IMR-90 (cell line): Measurements from ENCODE around the gene HAGHL. TPM values are rescaled to one million over a fixed set of nuclear protein-coding genes. Genes with fewer than 3 reads are reported as not detected.

Experiments used
- ATAC-seq: fragments of 200-7000 bp; cut with Tn5 transposase; 2 replicates; pipeline ENCODE4 v1.9.1; 2020; ENCODE audit warnings: low read depth, mild to moderate bottlenecking, moderate library complexity
- BruUV-seq: library from RNA; stranded (reverse); fragments of 400-500 nt; replicated peaks from 2 replicates; lab custom pipeline; 2021; lab: Mats Ljungman, UMichigan
- CTCF ChIA-PET: fragments of 300-600 bp; formaldehyde crosslinking; extraction: SDS; loops from one replicate; lab custom pipeline; 2021; ENCODE audit warnings: antibody characterized with exemption; lab: Yijun Ruan, JAX
- POLR2A ChIA-PET: fragments of 300-600 bp; sonication (Branson Sonifier 250); formaldehyde crosslinking; loops from one replicate; lab custom pipeline; 2022; ENCODE audit warnings: antibody characterized with exemption; ENCODE audit not compliant: unreplicated experiment; lab: Charles Lee
- DNase-seq: peaks from one replicate; pipeline ENCODE4 v3.0.0; 2013
- H2AFZ ChIP-seq: replicated peaks from 2 replicates; pipeline ENCODE3; 2013; ENCODE audit warnings: low read length, mild to moderate bottlenecking; ENCODE audit not compliant: poor library complexity
- H2AK5ac ChIP-seq: 2 replicates; pipeline ENCODE4 v1.6.1; 2013; ENCODE audit warnings: low read depth, low read length, inconsistent platforms
- H2AK9ac ChIP-seq: replicated peaks from 2 replicates; pipeline ENCODE3; 2013; ENCODE audit warnings: mild to moderate bottlenecking, low read depth, low read length, moderate library complexity; ENCODE audit not compliant: poor library complexity
- H2BK120ac ChIP-seq: 2 replicates; pipeline ENCODE4 v1.6.1; 2013; ENCODE audit warnings: low read depth, low read length, inconsistent platforms
- H2BK15ac ChIP-seq: 3 replicates; pipeline ENCODE4 v1.6.1; 2013; ENCODE audit warnings: low read depth, low read length, inconsistent platforms
- H2BK20ac ChIP-seq: 2 replicates; pipeline ENCODE4 v1.6.1; 2013; ENCODE audit warnings: low read depth, mild to moderate bottlenecking, inconsistent platforms, low read length, moderate library complexity
- H2BK5ac ChIP-seq: 2 replicates; pipeline ENCODE4 v1.6.1; 2013; ENCODE audit warnings: mild to moderate bottlenecking, low read depth, low read length, inconsistent platforms; ENCODE audit not compliant: poor library complexity, severe bottlenecking
- H3K14ac ChIP-seq: replicated peaks from 2 replicates; pipeline ENCODE4 v1.6.1; 2013; ENCODE audit warnings: low read depth, low read length, inconsistent platforms
- H3K18ac ChIP-seq: 2 replicates; pipeline ENCODE4 v1.6.1; 2013; ENCODE audit warnings: low read depth, low read length, control low read depth
- H3K23ac ChIP-seq: 2 replicates; pipeline ENCODE4 v1.6.1; 2013; ENCODE audit warnings: low read depth, low read length, inconsistent platforms
- H3K27ac ChIP-seq: 2 replicates; pipeline ENCODE4 v1.5.1; 2013; ENCODE audit warnings: mild to moderate bottlenecking, control low read depth, low read length; ENCODE audit not compliant: insufficient read depth
- H3K27me3 ChIP-seq: 2 replicates; pipeline ENCODE4 v1.6.1; 2013; ENCODE audit warnings: low read length; ENCODE audit not compliant: control insufficient read depth, insufficient read depth
- H3K36me3 ChIP-seq: 2 replicates; pipeline ENCODE4 v1.6.1; 2013; ENCODE audit warnings: low read length, mixed read lengths; ENCODE audit not compliant: control insufficient read depth, insufficient read depth
- H3K4ac ChIP-seq: 2 replicates; pipeline ENCODE4 v1.6.1; 2013; ENCODE audit warnings: low read depth, low read length, inconsistent platforms
- H3K4me1 ChIP-seq: 2 replicates; pipeline ENCODE4 v1.6.1; 2013; ENCODE audit warnings: low read length, mixed read lengths; ENCODE audit not compliant: control insufficient read depth, insufficient read depth
- H3K4me2 ChIP-seq: 2 replicates; pipeline ENCODE4 v1.6.1; 2013; ENCODE audit warnings: low read depth, mild to moderate bottlenecking, control low read depth, low read length, moderate library complexity
- H3K4me3 ChIP-seq: 2 replicates; pipeline ENCODE4 v1.5.1; 2013; ENCODE audit warnings: low read depth, mild to moderate bottlenecking, control low read depth, low read length, moderate library complexity; ENCODE audit not compliant: insufficient read depth
- H3K56ac ChIP-seq: 2 replicates; pipeline ENCODE4 v1.6.1; 2013; ENCODE audit warnings: low read length, inconsistent platforms; ENCODE audit not compliant: insufficient read depth; ENCODE audit errors: extremely low read depth
- H3K79me1 ChIP-seq, 2 experiments: 2 replicates each; pipeline ENCODE4 v1.6.1; 2013; ENCODE audit warnings: low read length in 2 of 2, inconsistent platforms in 1 of 2, low read depth in 1 of 2
- H3K9ac ChIP-seq: 2 replicates; pipeline ENCODE4 v1.6.1; 2013; ENCODE audit warnings: low read depth, low read length, control low read depth
- H3K9me1 ChIP-seq: 2 replicates; pipeline ENCODE4 v1.6.1; 2013; ENCODE audit warnings: low read length, inconsistent platforms; ENCODE audit not compliant: insufficient read depth
- H3K9me3 ChIP-seq: 2 replicates; pipeline ENCODE4 v1.6.1; 2013; ENCODE audit warnings: low read length; ENCODE audit not compliant: control insufficient read depth, insufficient read depth
- H4K20me1 ChIP-seq: 2 replicates; pipeline ENCODE4 v1.6.1; 2013; ENCODE audit warnings: low read length, inconsistent platforms; ENCODE audit not compliant: insufficient read depth
- H4K5ac ChIP-seq: 2 replicates; pipeline ENCODE4 v1.6.1; 2013; ENCODE audit warnings: mild to moderate bottlenecking, low read depth, low read length, control low read depth
- H4K8ac ChIP-seq, 2 experiments: 2 replicates each; pipeline ENCODE4 v1.6.1; 2013; ENCODE audit warnings: low read depth in 2 of 2, low read length in 2 of 2, control low read depth in 1 of 2, inconsistent platforms in 1 of 2
- H4K91ac ChIP-seq: 2 replicates; pipeline ENCODE4 v1.6.1; 2013; ENCODE audit warnings: low read depth, low read length, inconsistent platforms; ENCODE audit not compliant: insufficient read depth
- BHLHE40 ChIP-seq: fragments of 150-350 bp; IDR thresholded peaks from 2 replicates; pipeline ENCODE4 v1.6.1; 2016; ENCODE audit warnings: mild to moderate bottlenecking, low read depth, low read length
- CTCF ChIP-seq: conservative IDR thresholded peaks from 2 replicates; pipeline ENCODE4 v1.5.1; 2012; ENCODE audit warnings: mild to moderate bottlenecking, low read depth, low read length, improper control_type of control experiment
- FOS ChIP-seq: fragments of 150-350 bp; IDR thresholded peaks from 2 replicates; pipeline ENCODE4 v1.6.1; 2016; ENCODE audit warnings: low read depth, low read length
- MAFK ChIP-seq: IDR thresholded peaks from 2 replicates; pipeline ENCODE4 v1.6.1; 2012; ENCODE audit warnings: low read depth, low read length, improper control_type of control experiment
- MAZ ChIP-seq: IDR thresholded peaks from 2 replicates; pipeline ENCODE4 v1.6.1; 2012; ENCODE audit warnings: low read depth, mild to moderate bottlenecking, low read length, improper control_type of control experiment, moderate library complexity, borderline replicate concordance
- MXI1 ChIP-seq: IDR thresholded peaks from 2 replicates; pipeline ENCODE4 v1.6.1; 2012; ENCODE audit warnings: low read depth, mild to moderate bottlenecking, low read length, moderate library complexity, borderline replicate concordance
- POLR2A ChIP-seq: IDR thresholded peaks from 2 replicates; pipeline ENCODE4 v1.6.1; 2012; ENCODE audit warnings: mild to moderate bottlenecking, low read depth, low read length
- RAD21 ChIP-seq: IDR thresholded peaks from 2 replicates; pipeline ENCODE4 v1.6.1; 2012; ENCODE audit warnings: low read length, improper control_type of control experiment
- RCOR1 ChIP-seq: IDR thresholded peaks from 2 replicates; pipeline ENCODE4 v1.6.1; 2012; ENCODE audit warnings: mild to moderate bottlenecking, low read length, improper control_type of control experiment; ENCODE audit not compliant: insufficient replicate concordance
- RFX5 ChIP-seq: IDR thresholded peaks from 2 replicates; pipeline ENCODE4 v1.8.0; 2012; ENCODE audit warnings: low read depth, mild to moderate bottlenecking, low read length, moderate library complexity
- SMC3 ChIP-seq: fragments of 150-350 bp; IDR thresholded peaks from 2 replicates; pipeline ENCODE4 v1.6.1; 2016; ENCODE audit warnings: low read depth, mild to moderate bottlenecking, antibody characterized with exemption, low read length, moderate library complexity
- USF2 ChIP-seq: fragments of 150-350 bp; IDR thresholded peaks from 2 replicates; pipeline ENCODE4 v1.6.1; 2017; ENCODE audit warnings: mild to moderate bottlenecking, antibody characterized with exemption, low read length, low read depth
- WGBS, 2 experiments: methylation state at CpG; one replicate each; pipeline versions ENCODE4 v1.1.5 to v1.1.7; 2013; ENCODE audit warnings: missing lambda C conversion rate in 2 of 2; ENCODE audit not compliant: insufficient read length in 1 of 2; ENCODE audit errors: extremely low coverage in 2 of 2; 5-methylcytosine and 5-hydroxymethylcytosine counted together
- dilution Hi-C: fragments of 300-500 bp; cut with HindIII; formaldehyde crosslinking; loops from one replicate; pipeline ENCODE4 v1.14.3; 2018; ENCODE audit warnings: low sequenced_read_pairs; ENCODE audit not compliant: unreplicated experiment
- in situ Hi-C: fragments of 300-500 bp; cut with MboI; formaldehyde crosslinking; loops from 3 replicates; pipeline ENCODE4 v1.14.3; 2019; ENCODE audit warnings: low sequenced_read_pairs, inconsistent platforms, mixed read lengths
- intact Hi-C: fragments of 100-400 bp; cut with micrococcal nuclease; formaldehyde crosslinking; loops from 2 replicates; pipeline ENCODE4 v1.10.0; 2022
- polyA plus RNA-seq, 3 experiments: library from polyadenylated mRNA; depleted of rRNA; stranded (reverse); fragments of >200 nt; gene quantifications; 2 replicates each; pipeline ENCODE4 v1.2.3, GENCODE V29; 2012; ENCODE audit warnings: low replicate concordance in 1 of 3
- total RNA-seq: library from RNA; depleted of rRNA; stranded (reverse); fragments of >200 nt; gene quantifications from 2 replicates; pipeline ENCODE4 v1.2.3, GENCODE V29; 2012

HAGHL gene
- total and polyA plus RNA-seq, 2 of the 4 experiments (the other 2 are of a cell fraction) = 3.0 to 12.5 TPM

GRCh38 chr16:763369-764183, 36.7 kb downstream of the HAGHL start (continued):
- no peak for TF ChIP-seq BHLHE40

GRCh38 chr16:764184-764750, 37.4 kb downstream of the HAGHL start:
- H3K27ac ChIP-seq = no peak overlapping the region
- H3K23ac ChIP-seq = no peak overlapping the region
- H3K9me3 ChIP-seq = no peaks in the 10 kb centered on the region
- H4K20me1 ChIP-seq = no peaks in the 10 kb centered on the region
- H3K27me3 ChIP-seq = peaks cover 4% of the 10 kb centered on the region; the same call in 1 of the 2 replicates
- ChIA-PET POLR2A (no interaction called here), CTCF (no interaction called here)
- in situ Hi-C loops (no loop called here), intact Hi-C loops (no loop called here), dilution Hi-C loops (no loop called here)
- no peak overlapping the region for H3K4ac ChIP-seq
- H4K5ac ChIP-seq = no peak overlapping the region
- no peak overlapping the region for H3K9ac ChIP-seq
- no peak for DNase-seq
- no peak overlapping the region for H3K4me2 ChIP-seq
- no TSS peak for BruUV-seq
- H3K4me3 ChIP-seq = no peak overlapping the region
- H2BK5ac ChIP-seq = no peak overlapping the region
- ATAC-seq = no peak
- no peaks in the 10 kb centered on the region for H3K9me1 ChIP-seq
- H3K79me1 ChIP-seq = no peaks in the 10 kb centered on the region
- H2AK9ac ChIP-seq = no peak overlapping the region
- no peak overlapping the region for H3K56ac ChIP-seq
- 70% methylated on average over 4 of the region's 20 CpGs; no CpG with 5 or more reads in 1 of the 2 experiments for WGBS, 2 experiments
- no peaks in the 10 kb centered on the region for H3K36me3 ChIP-seq
- H4K91ac ChIP-seq = no peak overlapping the region
- H2BK120ac ChIP-seq = no peak overlapping the region
- H2AK5ac ChIP-seq = no peak overlapping the region
- H2BK15ac ChIP-seq = no peak overlapping the region
- H4K8ac ChIP-seq = no peak overlapping the region
- no peak overlapping the region for H3K18ac ChIP-seq
- H2AFZ ChIP-seq = no peak overlapping the region
- no peak overlapping the region for H3K14ac ChIP-seq
- no peaks in the 10 kb centered on the region for H3K4me1 ChIP-seq
- no peak overlapping the region for H2BK20ac ChIP-seq
- no peak for TF ChIP-seq MAZ
- TF ChIP-seq RCOR1 = no peak
- TF ChIP-seq USF2 = no peak
- TF ChIP-seq POLR2A = no peak
- TF ChIP-seq RFX5 = no peak
- TF ChIP-seq MXI1 = no peak
- no peak for TF ChIP-seq MAFK
- TF ChIP-seq FOS = no peak
- no peak for TF ChIP-seq RAD21
- no peak for TF ChIP-seq CTCF
- no peak for TF ChIP-seq SMC3
